Measurements from ENCODE around the gene NXF1. TPM values are rescaled to one million over a fixed set of nuclear protein-coding genes. Genes with fewer than 3 reads are reported as not detected.
A peak's percentile ranks its signal among the peaks of the same experiment; 100 is the strongest.

The NXF1 gene
- total and polyA plus RNA-seq, 2 of the 13 experiments (the other 11 are each of a cell fraction or from before 2014, with no cell fraction given) = 30.4 to 30.9 TPM

DNA sequence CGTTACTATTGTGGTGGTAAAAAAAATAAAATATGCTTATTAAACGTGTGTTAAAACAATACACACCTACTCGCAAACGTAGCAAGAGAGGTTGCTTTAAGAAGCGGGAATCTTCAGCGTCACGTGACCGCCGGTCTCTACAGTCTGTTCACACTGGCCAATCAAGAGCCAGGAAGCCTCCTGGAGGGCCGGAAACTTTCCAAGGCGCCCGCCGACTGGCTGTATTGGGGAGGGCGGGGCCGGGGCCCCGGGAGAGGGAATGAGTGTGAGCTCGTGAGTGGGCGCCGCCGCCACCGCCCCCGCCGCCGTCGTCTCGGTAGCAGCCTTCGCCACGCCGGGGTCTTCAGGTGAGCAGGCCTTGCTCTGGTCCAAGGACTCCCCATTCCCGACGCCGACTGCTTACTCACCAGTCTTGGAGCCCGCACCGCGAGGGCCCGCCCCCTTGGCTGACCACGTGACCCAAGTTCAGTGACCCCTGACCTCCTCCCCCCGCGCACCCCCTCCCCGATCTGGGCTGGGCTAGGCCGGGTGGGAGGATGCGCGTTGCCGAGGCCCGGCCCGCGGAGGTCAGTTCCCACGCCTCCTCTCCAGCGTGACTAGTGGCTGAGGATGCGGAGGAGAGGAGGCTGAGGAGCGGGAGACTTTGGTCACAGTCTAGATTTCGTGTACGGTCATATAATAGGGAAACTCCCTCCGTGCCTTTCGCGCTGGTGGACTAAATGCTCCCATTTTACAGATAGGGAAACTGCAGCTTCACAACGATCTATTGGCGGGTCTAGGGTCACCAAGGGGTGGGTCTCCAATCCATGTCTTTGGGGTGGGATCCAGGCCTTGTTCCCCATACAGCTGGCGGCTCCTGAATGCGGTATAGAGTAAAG is 33.9 kb downstream of the NXF1 start, which contains the start of gene TAF6L (continued):
- TF ChIP-seq, protein P1, sequence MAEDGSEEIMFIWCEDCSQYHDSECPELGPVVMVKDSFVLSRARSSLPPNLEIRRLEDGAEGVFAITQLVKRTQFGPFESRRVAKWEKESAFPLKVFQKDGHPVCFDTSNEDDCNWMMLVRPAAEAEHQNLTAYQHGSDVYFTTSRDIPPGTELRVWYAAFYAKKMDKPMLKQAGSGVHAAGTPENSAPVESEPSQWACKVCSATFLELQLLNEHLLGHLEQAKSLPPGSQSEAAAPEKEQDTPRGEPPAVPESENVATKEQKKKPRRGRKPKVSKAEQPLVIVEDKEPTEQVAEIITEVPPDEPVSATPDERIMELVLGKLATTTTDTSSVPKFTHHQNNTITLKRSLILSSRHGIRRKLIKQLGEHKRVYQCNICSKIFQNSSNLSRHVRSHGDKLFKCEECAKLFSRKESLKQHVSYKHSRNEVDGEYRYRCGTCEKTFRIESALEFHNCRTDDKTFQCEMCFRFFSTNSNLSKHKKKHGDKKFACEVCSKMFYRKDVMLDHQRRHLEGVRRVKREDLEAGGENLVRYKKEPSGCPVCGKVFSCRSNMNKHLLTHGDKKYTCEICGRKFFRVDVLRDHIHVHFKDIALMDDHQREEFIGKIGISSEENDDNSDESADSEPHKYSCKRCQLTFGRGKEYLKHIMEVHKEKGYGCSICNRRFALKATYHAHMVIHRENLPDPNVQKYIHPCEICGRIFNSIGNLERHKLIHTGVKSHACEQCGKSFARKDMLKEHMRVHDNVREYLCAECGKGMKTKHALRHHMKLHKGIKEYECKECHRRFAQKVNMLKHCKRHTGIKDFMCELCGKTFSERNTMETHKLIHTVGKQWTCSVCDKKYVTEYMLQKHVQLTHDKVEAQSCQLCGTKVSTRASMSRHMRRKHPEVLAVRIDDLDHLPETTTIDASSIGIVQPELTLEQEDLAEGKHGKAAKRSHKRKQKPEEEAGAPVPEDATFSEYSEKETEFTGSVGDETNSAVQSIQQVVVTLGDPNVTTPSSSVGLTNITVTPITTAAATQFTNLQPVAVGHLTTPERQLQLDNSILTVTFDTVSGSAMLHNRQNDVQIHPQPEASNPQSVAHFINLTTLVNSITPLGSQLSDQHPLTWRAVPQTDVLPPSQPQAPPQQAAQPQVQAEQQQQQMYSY (CRISPR knock-in tag; IDR thresholded peaks at IDR 0.05) = no peak
- TF ChIP-seq ATF7-NPFF (CRISPR knock-in tag; IDR thresholded peaks at IDR 0.05; ENCODE audit: low read depth) = no peak
- no peak for TF ChIP-seq SP5 (CRISPR knock-in tag; IDR thresholded peaks at IDR 0.05; ENCODE audit: borderline replicate concordance, low read depth)
- TF ChIP-seq, protein P2, sequence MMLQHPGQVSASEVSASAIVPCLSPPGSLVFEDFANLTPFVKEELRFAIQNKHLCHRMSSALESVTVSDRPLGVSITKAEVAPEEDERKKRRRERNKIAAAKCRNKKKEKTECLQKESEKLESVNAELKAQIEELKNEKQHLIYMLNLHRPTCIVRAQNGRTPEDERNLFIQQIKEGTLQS (CRISPR knock-in tag; IDR thresholded peaks at IDR 0.05) = 0 out of 2 replicates have a peak, but pooled peaks have one; percentile 60
- TF ChIP-seq ZNF713 (CRISPR knock-in tag; IDR thresholded peaks at IDR 0.05) = no peak
- 0 out of 2 replicates have a peak, but pooled peaks have one; percentile 16 for TF ChIP-seq TSC22D2 (CRISPR knock-in tag; IDR thresholded peaks at IDR 0.05; ENCODE audit: borderline replicate concordance)
- no peak for TF ChIP-seq KDM6A (CRISPR knock-in tag; IDR thresholded peaks at IDR 0.05; ENCODE audit: low read depth)
- TF ChIP-seq ZNF589 (CRISPR knock-in tag; conservative IDR thresholded peaks at IDR 0.05) = peak; percentile 57; the same call in 1 of the 2 replicates
- TF ChIP-seq SUZ12 (IDR thresholded peaks at IDR 0.05; ENCODE audit: low read depth, low read length) = no peak
- peak; percentile 67; the same call in 1 of the 2 replicates for TF ChIP-seq KDM3A (CRISPR knock-in tag; IDR thresholded peaks at IDR 0.05; ENCODE audit: low read depth)
- TF ChIP-seq, protein P3, sequence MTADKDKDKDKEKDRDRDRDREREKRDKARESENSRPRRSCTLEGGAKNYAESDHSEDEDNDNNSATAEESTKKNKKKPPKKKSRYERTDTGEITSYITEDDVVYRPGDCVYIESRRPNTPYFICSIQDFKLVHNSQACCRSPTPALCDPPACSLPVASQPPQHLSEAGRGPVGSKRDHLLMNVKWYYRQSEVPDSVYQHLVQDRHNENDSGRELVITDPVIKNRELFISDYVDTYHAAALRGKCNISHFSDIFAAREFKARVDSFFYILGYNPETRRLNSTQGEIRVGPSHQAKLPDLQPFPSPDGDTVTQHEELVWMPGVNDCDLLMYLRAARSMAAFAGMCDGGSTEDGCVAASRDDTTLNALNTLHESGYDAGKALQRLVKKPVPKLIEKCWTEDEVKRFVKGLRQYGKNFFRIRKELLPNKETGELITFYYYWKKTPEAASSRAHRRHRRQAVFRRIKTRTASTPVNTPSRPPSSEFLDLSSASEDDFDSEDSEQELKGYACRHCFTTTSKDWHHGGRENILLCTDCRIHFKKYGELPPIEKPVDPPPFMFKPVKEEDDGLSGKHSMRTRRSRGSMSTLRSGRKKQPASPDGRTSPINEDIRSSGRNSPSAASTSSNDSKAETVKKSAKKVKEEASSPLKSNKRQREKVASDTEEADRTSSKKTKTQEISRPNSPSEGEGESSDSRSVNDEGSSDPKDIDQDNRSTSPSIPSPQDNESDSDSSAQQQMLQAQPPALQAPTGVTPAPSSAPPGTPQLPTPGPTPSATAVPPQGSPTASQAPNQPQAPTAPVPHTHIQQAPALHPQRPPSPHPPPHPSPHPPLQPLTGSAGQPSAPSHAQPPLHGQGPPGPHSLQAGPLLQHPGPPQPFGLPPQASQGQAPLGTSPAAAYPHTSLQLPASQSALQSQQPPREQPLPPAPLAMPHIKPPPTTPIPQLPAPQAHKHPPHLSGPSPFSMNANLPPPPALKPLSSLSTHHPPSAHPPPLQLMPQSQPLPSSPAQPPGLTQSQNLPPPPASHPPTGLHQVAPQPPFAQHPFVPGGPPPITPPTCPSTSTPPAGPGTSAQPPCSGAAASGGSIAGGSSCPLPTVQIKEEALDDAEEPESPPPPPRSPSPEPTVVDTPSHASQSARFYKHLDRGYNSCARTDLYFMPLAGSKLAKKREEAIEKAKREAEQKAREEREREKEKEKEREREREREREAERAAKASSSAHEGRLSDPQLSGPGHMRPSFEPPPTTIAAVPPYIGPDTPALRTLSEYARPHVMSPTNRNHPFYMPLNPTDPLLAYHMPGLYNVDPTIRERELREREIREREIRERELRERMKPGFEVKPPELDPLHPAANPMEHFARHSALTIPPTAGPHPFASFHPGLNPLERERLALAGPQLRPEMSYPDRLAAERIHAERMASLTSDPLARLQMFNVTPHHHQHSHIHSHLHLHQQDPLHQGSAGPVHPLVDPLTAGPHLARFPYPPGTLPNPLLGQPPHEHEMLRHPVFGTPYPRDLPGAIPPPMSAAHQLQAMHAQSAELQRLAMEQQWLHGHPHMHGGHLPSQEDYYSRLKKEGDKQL (CRISPR knock-in tag; IDR thresholded peaks at IDR 0.05; ENCODE audit: low read depth) = no peak; the same call in 1 of the 2 replicates
- TF ChIP-seq, protein P4, sequence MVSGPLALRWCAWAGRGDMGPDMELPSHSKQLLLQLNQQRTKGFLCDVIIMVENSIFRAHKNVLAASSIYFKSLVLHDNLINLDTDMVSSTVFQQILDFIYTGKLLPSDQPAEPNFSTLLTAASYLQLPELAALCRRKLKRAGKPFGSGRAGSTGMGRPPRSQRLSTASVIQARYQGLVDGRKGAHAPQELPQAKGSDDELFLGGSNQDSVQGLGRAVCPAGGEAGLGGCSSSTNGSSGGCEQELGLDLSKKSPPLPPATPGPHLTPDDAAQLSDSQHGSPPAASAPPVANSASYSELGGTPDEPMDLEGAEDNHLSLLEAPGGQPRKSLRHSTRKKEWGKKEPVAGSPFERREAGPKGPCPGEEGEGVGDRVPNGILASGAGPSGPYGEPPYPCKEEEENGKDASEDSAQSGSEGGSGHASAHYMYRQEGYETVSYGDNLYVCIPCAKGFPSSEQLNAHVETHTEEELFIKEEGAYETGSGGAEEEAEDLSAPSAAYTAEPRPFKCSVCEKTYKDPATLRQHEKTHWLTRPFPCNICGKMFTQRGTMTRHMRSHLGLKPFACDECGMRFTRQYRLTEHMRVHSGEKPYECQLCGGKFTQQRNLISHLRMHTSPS (CRISPR knock-in tag; IDR thresholded peaks at IDR 0.05; ENCODE audit: low read depth) = no peak
- no peak; the same call in 1 of the 2 replicates for TF ChIP-seq DR1 (CRISPR knock-in tag; IDR thresholded peaks at IDR 0.05)
- TF ChIP-seq NFKB2 (CRISPR knock-in tag; IDR thresholded peaks at IDR 0.05; ENCODE audit: borderline replicate concordance) = peak; percentile 64; the same call in 1 of the 2 replicates
- TF ChIP-seq ZNF891 (CRISPR knock-in tag; IDR thresholded peaks at IDR 0.05) = no peak
- TF ChIP-seq XBP1 (CRISPR knock-in tag; IDR thresholded peaks at IDR 0.05) = no peak
- TF ChIP-seq TOPORS (CRISPR knock-in tag; IDR thresholded peaks at IDR 0.05) = peak; percentile 47; the same call in 1 of the 2 replicates
